ENCODE data around the gene OR11A1.

The OR11A1 gene

DNA sequence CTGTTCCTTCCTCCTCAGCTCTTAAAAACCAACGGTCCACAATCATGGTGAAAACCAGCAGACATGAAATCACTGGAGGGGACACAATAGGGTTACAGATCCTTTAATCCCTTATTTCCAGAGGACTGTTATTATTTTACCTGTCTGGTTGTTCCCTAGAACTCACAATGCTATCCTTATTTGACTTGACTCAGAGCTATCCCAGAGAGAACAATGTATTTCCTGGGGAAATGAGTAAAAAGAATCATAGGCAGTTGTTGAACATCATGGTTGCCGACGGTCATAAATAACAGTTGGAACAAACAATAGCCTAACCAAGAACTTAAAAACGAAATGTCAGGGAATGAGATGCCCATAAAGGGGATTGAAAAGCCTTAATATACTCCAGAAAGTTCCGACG, 9.4 kb upstream of the OR11A1 start:
- no peak for TF ChIP-seq SPI1 (IDR thresholded peaks at IDR 0.05; ENCODE audit: borderline replicate concordance, low read depth)
- TF ChIP-seq, protein P1, sequence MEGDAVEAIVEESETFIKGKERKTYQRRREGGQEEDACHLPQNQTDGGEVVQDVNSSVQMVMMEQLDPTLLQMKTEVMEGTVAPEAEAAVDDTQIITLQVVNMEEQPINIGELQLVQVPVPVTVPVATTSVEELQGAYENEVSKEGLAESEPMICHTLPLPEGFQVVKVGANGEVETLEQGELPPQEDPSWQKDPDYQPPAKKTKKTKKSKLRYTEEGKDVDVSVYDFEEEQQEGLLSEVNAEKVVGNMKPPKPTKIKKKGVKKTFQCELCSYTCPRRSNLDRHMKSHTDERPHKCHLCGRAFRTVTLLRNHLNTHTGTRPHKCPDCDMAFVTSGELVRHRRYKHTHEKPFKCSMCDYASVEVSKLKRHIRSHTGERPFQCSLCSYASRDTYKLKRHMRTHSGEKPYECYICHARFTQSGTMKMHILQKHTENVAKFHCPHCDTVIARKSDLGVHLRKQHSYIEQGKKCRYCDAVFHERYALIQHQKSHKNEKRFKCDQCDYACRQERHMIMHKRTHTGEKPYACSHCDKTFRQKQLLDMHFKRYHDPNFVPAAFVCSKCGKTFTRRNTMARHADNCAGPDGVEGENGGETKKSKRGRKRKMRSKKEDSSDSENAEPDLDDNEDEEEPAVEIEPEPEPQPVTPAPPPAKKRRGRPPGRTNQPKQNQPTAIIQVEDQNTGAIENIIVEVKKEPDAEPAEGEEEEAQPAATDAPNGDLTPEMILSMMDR (IDR thresholded peaks at IDR 0.05; ENCODE audit: insufficient read depth, low read length), result no peak
- TF ChIP-seq, protein P2, sequence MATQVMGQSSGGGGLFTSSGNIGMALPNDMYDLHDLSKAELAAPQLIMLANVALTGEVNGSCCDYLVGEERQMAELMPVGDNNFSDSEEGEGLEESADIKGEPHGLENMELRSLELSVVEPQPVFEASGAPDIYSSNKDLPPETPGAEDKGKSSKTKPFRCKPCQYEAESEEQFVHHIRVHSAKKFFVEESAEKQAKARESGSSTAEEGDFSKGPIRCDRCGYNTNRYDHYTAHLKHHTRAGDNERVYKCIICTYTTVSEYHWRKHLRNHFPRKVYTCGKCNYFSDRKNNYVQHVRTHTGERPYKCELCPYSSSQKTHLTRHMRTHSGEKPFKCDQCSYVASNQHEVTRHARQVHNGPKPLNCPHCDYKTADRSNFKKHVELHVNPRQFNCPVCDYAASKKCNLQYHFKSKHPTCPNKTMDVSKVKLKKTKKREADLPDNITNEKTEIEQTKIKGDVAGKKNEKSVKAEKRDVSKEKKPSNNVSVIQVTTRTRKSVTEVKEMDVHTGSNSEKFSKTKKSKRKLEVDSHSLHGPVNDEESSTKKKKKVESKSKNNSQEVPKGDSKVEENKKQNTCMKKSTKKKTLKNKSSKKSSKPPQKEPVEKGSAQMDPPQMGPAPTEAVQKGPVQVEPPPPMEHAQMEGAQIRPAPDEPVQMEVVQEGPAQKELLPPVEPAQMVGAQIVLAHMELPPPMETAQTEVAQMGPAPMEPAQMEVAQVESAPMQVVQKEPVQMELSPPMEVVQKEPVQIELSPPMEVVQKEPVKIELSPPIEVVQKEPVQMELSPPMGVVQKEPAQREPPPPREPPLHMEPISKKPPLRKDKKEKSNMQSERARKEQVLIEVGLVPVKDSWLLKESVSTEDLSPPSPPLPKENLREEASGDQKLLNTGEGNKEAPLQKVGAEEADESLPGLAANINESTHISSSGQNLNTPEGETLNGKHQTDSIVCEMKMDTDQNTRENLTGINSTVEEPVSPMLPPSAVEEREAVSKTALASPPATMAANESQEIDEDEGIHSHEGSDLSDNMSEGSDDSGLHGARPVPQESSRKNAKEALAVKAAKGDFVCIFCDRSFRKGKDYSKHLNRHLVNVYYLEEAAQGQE (IDR thresholded peaks at IDR 0.05; ENCODE audit: insufficient replicate concordance, low read depth), result no peak
- TF ChIP-seq GABPA (IDR thresholded peaks at IDR 0.05; ENCODE audit: low read depth), result no peak
- TF ChIP-seq POLR2AphosphoS5 (IDR thresholded peaks at IDR 0.05; ENCODE audit: low read depth), result no peak
- Histone ChIP-seq H3K27ac (replicated peaks) (no peak overlapping the region), H3K27me3 (ENCODE audit: insufficient read depth, poor library complexity, severe bottlenecking) (peaks cover 3% of the 10 kb centered on the region), H3K4me3 (replicated peaks; ENCODE audit: insufficient read depth, low read length) (no peak overlapping the region)
- no peak for DNase-seq (ENCODE audit: low read depth in 1 of 2, low spot score in 1 of 2)

DNA sequence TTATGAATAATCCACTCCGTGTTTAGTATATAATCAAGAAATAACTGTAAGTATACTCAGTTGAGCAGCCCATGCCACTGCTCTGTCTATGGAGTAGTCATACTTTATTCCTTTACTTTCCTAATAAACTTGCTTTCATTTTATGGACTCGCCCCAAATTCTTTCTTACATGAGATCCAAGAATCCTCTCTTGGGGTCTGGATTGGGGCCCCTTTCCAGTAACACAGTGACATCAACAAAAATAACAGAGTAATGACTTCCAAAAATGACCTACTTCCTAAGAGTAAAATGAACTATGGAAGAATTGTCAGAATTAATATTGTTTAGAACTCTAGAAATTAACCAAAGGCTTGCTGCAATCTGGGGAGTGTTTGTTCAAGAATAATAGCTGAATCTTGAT, 8.9 kb upstream of the OR11A1 start:
- peaks cover 3% of the 10 kb centered on the region for H3K27me3 ChIP-seq (ENCODE audit: insufficient read depth, poor library complexity, severe bottlenecking)
- TF ChIP-seq GABPA (IDR thresholded peaks at IDR 0.05; ENCODE audit: low read depth) (no peak), SPI1 (IDR thresholded peaks at IDR 0.05; ENCODE audit: borderline replicate concordance, low read depth) (no peak), POLR2AphosphoS5 (IDR thresholded peaks at IDR 0.05; ENCODE audit: low read depth) (no peak)
- TF ChIP-seq, protein P2 (IDR thresholded peaks at IDR 0.05; ENCODE audit: insufficient replicate concordance, low read depth), result no peak
- TF ChIP-seq, protein P1 (IDR thresholded peaks at IDR 0.05; ENCODE audit: insufficient read depth, low read length), result no peak
- DNase-seq (ENCODE audit: low read depth in 1 of 2, low spot score in 1 of 2), result no peak

DNA sequence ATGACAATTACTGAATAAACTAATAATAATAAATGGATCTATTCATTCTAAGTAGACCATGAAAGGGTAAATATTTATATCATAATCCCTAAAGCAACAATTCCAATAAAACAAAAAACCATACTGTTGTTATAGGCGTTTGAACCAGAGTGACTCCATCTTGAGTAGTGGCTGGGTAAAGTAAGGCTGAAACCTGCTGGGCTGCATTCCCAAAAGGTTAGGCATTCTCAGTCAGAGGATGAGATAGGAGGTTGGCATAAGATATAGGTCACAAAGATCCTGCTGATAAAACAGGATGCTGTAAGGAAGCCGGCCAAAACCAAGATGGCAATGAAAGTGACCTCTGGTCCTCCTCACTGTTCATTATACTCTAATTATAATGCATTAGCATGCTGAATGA, 8.4 kb upstream of the OR11A1 start:
- Histone ChIP-seq H3K27ac (replicated peaks) (no peak overlapping the region), H3K27me3 (ENCODE audit: insufficient read depth, poor library complexity, severe bottlenecking) (peaks cover 3% of the 10 kb centered on the region), H3K4me3 (replicated peaks; ENCODE audit: insufficient read depth, low read length) (no peak overlapping the region)
- TF ChIP-seq, protein P1 (IDR thresholded peaks at IDR 0.05; ENCODE audit: insufficient read depth, low read length), result no peak
- TF ChIP-seq GABPA (IDR thresholded peaks at IDR 0.05; ENCODE audit: low read depth) (no peak), POLR2AphosphoS5 (IDR thresholded peaks at IDR 0.05; ENCODE audit: low read depth) (no peak), SPI1 (IDR thresholded peaks at IDR 0.05; ENCODE audit: borderline replicate concordance, low read depth) (no peak)
- TF ChIP-seq, protein P2 (IDR thresholded peaks at IDR 0.05; ENCODE audit: insufficient replicate concordance, low read depth), result no peak
- no peak for DNase-seq (ENCODE audit: low read depth in 1 of 2, low spot score in 1 of 2)

More for the DNA sequence above, 8.9 kb upstream of the OR11A1 start:
- Histone ChIP-seq H3K27ac (replicated peaks) (no peak overlapping the region), H3K4me3 (replicated peaks; ENCODE audit: insufficient read depth, low read length) (no peak overlapping the region)

All from HL-60 (cell line).